ENCODE results near the gene ANKRD33B.
"Not testable (repeated sequence)": the region's sequence is repeated elsewhere in the genome, so short reads cannot be mapped to it uniquely, and the experiment has no call there.

The ANKRD33B gene

DNA sequence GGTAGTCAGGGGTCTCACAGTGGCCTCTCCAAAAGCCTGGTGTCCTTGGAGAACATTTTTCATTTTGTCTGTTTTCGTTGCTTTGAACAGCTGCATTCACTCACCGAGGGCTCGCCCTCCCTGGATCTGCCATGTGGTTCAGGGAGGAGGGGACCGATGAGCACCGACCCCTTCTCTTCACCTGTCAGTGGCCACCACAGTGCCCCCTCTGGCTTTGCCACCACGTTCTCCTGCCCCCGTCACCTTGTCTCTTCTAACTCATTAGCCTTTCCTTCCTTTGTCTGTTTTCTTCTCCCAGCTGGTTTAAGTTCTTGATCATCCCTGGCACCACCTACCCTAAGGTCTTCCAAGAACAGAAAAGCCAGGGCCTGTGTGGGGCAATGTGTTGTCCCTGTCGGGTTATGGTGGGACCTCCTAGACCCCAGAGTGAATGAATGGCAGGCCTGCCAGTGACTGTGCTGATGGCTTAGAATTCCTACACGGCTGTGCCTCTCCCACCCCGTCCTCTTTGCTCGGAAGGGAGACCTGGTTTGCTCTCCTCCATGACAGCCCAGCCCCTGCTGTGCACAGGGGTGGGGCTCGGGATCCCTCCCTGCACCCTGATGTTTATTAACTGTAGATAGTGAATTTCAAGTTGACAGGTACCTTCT lies 90.0 kb downstream of the ANKRD33B start:
- no peaks in the 10 kb centered on the region for H3K4me1 Mint-ChIP-seq
- no peak for DNase-seq
- H3K27ac Mint-ChIP-seq = no peak overlapping the region
- no peak overlapping the region for H3K4me3 Mint-ChIP-seq
- H3K27me3 Mint-ChIP-seq = no peaks in the 10 kb centered on the region
- H3K9me3 Mint-ChIP-seq = no peaks in the 10 kb centered on the region
- CTCF ChIA-PET = no interaction called here
- no peaks in the 10 kb centered on the region for H3K36me3 Mint-ChIP-seq

DNA sequence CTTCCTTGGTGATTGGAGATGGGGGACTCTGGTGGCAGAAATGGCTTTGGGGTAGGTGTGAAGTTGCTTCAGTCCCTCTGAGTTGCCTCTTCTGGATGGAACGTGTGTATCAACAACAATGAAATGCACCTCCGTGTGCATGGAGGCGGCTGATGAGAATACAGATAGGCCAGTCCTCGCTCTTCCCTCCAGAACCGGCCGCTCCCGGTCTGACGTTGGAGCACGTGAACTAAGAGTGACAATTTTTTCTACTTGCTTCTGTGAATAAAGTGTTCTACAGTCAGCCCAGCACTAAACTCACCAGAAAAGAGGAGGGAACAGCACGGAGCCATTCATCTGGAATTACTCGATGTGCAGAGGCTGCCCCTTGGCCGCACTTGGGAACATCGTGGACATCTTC lies 90.7 kb downstream of the ANKRD33B start:
- DNase-seq = no peak
- Mint-ChIP-seq H3K4me1 (no peaks in the 10 kb centered on the region), H3K36me3 (no peaks in the 10 kb centered on the region), H3K27me3 (no peaks in the 10 kb centered on the region), H3K27ac (no peak overlapping the region), H3K4me3 (no peak overlapping the region), H3K9me3 (no peaks in the 10 kb centered on the region)
- CTCF ChIA-PET = no interaction called here

DNA sequence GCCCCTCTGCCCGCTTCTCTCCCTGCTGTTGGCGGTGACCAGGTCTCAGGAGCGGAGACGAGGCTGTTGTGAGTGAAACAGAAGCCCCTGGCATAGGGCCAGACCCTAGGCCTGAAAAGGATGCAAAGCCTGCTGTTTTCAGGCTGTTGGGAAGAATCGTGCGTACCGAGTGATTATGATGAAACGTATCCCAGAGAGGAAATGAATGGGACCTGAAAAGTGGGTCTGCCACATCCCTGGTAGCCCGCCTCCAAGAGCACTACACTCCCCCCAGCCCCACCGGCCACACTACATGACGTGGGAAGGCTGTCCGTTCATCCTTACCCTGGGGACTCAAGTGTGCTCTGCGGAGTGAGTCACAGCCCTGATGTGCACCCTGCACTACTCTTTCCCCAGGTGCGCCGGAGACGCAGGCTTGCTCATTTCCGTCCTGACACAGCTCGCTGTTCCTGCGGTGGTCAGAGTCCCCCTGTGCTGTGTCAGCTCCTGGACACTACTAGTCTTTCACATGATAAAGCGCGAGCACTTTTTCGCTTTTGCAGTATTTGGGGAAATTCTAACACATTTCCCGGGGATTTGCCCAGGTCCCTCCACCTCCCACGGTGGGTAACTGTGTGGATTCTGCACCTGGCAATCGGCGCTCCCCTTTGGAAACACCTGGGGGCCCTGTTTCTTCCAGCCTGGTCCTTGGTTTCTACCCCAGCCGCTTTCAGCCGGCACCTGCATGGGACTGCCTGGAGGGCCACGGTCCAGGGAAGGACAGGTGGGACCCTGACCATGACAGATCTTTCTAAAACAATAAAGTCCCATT lies 91.5 kb downstream of the ANKRD33B start:
- no peak for DNase-seq
- Mint-ChIP-seq H3K9me3 (no peaks in the 10 kb centered on the region), H3K4me3 (no peak overlapping the region), H3K36me3 (no peaks in the 10 kb centered on the region), H3K27me3 (no peaks in the 10 kb centered on the region), H3K4me1 (no peaks in the 10 kb centered on the region), H3K27ac (no peak overlapping the region)
- CTCF ChIA-PET = no interaction called here

DNA sequence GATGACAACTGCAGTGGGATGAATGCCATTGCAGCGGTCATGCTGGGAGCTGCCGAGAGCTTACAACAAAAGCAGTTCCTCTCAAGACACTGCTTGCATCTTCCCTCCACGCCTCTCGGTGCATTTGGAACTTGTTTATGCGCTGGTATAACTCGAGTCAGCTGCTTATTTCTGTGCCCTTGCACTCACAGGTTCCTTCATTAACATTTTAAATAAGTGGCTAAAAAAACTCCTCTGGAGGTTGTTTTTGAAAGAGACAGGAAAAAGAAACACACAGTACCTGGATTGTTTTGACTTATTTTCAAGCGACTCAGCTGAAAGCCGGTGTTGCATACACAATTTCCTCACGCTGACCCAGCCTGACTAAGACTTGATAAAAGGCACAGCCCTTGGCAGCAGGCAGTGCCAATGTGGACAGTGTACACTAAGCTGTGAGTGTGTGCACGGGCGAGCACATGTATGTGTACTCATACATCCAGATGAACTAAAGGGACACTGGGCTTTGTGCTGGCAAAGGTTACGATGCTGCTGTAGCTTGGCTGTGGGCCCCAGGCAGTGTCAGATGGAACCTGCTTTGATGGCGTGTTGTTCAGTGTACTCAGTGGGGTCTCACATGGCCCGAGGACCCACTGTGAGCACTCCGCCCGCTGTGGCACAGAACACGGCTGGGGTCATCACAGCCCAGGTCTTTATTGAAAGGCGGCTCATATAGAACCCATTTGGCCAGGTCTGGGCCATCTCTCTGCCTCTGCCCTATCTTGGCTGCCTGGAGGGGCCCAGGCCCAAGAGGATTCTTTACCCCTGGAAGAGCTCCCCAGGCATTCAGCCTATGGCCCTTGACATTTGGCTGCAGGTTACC lies 92.3 kb downstream of the ANKRD33B start:
- CTCF ChIA-PET = no interaction called here
- Mint-ChIP-seq H3K36me3 (no peaks in the 10 kb centered on the region), H3K27ac (no peak overlapping the region)

DNA sequence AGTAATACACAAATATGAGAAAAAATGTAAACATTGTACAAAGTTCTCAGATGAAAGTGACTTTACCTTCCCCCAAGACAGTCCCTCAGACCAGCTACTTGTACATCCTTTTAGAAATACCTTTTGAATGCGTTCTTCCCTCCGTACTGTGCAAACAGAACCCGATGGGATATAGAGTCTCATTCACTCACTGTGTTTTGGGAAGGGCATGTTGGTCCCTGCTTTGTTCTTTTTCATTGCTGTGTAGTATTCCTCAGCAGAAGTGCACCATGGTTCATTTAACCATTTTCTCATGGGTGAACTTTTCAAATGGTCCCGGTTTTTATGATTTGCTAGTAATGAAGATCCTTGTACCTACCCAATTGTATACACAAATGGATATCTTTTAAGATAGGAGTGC lies 94.4 kb downstream of the ANKRD33B start:
- CTCF ChIA-PET = interaction anchor here (2.3 kb wide), 1 partner anchor 30 kb away, joined by 7 read pairs; no protein-coding TSS in a partner anchor
- Mint-ChIP-seq H3K4me1 (no peaks in the 10 kb centered on the region), H3K9me3 (no peaks in the 10 kb centered on the region), H3K4me3 (no peak overlapping the region), H3K27ac (no peak overlapping the region), H3K27me3 (peaks cover 4% of the 10 kb centered on the region), H3K36me3 (no peaks in the 10 kb centered on the region)
- no peak for DNase-seq

More for the DNA sequence above, 92.3 kb downstream of the ANKRD33B start:
- Mint-ChIP-seq H3K4me3 (no peak overlapping the region), H3K27me3 (no peaks in the 10 kb centered on the region), H3K4me1 (no peaks in the 10 kb centered on the region), H3K9me3 (no peaks in the 10 kb centered on the region)
- no peak for DNase-seq

DNA sequence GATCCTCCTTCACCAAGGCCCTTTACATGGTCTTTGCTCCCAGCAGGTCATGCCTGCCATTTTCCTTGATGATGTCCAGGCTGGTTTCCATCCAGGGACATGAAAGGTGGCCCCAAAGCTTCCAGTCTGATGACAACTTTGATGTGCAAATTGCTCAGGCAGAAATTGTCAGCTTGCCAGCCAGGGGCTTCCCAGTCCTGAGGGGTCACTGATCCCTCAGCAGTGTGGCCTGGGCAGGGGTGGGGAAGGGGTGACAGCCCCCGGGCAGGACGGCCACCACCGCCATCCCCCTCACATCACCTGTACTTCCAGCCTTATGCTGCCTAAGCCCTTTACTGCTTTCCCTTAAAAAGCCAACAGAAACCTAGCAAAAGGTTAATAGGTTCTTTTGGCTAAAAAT lies 96.3 kb downstream of the ANKRD33B start:
- H3K4me3 Mint-ChIP-seq = no peak overlapping the region
- DNase-seq = no peak
- peaks cover 4% of the 10 kb centered on the region for H3K27me3 Mint-ChIP-seq
- no peaks in the 10 kb centered on the region for H3K9me3 Mint-ChIP-seq
- H3K4me1 Mint-ChIP-seq = no peaks in the 10 kb centered on the region
- no peaks in the 10 kb centered on the region for H3K36me3 Mint-ChIP-seq
- no peak overlapping the region for H3K27ac Mint-ChIP-seq
- CTCF ChIA-PET = no interaction called here

DNA sequence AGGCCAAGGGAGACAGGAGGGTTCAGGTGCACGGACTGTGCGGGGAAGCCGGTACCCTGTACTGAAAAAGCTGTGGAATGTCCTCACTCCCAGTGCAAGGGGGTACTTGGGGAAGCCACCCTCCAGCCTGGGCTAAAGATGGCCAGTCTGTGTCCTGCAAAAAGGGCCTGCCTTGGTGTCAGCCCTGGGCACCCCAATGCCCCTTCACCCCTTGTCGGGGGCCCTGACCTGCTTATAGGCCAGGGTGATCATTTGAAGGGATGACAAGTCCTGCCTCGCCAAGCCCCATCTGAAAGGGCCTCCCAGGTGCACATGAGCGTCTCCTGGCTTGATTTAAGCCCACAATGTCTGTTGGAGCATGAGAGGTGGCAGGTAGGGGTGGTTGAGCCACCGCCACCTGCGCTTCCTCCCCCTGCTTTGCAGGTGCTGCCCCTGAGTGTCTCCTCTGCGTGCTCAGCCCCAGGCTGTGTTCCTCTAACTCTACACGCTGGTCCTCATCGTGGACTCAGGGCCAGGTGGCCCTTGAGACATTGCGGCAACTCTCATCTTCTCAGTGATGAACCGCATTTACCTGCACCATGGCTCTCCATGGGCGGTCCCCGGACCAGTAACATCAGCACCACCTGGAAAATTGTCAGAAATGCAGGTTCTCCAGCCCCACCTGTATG lies 97.0 kb downstream of the ANKRD33B start:
- no peak overlapping the region for H3K4me3 Mint-ChIP-seq
- no peak for DNase-seq
- no peak overlapping the region for H3K27ac Mint-ChIP-seq
- H3K4me1 Mint-ChIP-seq = no peaks in the 10 kb centered on the region
- CTCF ChIA-PET = no interaction called here
- H3K36me3 Mint-ChIP-seq = no peaks in the 10 kb centered on the region
- H3K27me3 Mint-ChIP-seq = peaks cover 4% of the 10 kb centered on the region
- H3K9me3 Mint-ChIP-seq = no peaks in the 10 kb centered on the region

DNA sequence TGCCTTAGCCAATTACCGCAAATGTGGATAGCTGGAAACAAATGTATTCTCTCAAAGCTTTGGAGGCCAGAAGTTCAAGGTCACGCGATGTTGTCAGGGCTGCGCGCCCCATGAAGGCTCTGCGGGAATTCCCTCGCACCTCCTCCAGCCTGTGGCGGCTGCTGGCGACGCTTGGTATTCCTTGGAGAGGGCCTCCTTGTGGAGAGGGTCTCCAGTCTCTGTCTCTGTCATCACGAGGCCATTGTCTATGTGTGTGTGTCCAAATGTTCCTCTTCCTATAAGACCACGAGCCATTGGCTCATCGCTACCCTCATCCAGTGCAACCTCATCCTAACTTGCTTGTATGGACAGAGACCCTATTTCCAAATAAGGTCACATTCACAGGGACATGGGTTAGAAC lies 97.5 kb downstream of the ANKRD33B start:
- Mint-ChIP-seq H3K27ac (no peak overlapping the region), H3K4me1 (no peaks in the 10 kb centered on the region), H3K4me3 (no peak overlapping the region), H3K27me3 (peaks cover 4% of the 10 kb centered on the region), H3K9me3 (no peaks in the 10 kb centered on the region), H3K36me3 (no peaks in the 10 kb centered on the region)
- DNase-seq = no peak
- CTCF ChIA-PET = no interaction called here

DNA sequence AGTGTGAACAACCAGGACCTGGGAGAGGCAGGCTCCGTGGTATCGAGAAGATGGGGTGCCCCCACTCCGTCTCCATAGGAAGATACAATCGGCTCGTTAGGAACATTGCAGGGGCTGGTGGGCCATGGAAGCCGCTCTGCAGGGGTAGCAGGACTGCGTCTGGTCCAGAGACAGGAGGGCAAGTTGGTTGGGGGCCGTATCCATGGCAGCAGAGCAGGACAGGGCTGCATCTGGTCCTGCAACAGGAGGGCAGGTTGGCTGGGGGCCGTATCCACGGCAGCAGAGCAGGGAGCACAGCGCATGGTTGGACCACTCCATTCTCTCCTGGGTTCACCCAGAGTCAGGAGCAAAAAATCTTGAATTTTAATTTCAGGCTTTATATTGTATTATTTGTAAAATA lies 98.2 kb downstream of the ANKRD33B start:
- no peak for DNase-seq

DNA sequence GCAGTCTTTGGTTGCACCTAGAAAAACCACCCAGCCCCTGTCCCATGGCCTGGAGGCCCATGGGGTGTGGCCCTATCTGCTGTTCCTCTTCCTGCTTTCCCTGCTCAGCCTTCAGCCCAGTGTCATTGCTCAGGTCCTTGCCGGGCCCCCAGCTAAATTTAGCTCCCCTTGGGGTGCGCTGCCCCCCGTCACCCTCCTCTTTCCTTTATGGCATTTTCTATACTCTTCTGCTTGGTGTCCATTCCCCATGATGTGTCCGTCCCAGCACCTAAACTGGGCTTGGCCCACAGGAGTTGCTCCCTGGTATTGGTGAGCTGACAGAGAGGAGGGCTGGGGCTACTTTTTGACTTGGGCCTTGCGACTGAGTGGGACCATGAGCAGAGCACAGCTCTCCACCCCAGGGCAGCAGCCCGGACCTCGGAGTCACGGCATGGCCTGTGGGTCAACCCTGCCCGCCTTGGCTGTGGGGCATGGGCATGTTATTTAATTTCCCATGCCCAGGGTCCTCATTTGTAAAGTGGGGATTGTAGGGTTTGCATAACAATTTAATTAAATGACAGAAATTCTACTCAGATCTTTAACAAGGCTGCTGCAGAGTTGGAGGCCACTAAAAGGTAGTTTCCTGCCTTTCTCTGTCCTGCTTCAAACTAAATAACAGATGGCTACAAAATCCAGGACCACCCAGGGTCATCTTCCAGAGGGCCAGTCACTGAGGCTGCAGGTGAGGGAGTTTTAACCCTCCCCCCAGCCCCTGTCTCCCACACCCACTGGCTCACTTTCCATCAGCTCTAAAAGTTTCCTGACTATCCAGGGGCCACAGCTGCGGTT lies 99.0 kb downstream of the ANKRD33B start:
- H3K9me3 Mint-ChIP-seq = no peaks in the 10 kb centered on the region
- DNase-seq = no peak
- CTCF ChIA-PET = no interaction called here
- no peak overlapping the region for H3K27ac Mint-ChIP-seq
- no peaks in the 10 kb centered on the region for H3K4me1 Mint-ChIP-seq
- H3K36me3 Mint-ChIP-seq = no peaks in the 10 kb centered on the region
- peaks cover 4% of the 10 kb centered on the region for H3K27me3 Mint-ChIP-seq
- no peak overlapping the region for H3K4me3 Mint-ChIP-seq

More for the DNA sequence above, 98.2 kb downstream of the ANKRD33B start:
- Mint-ChIP-seq H3K9me3 (no peaks in the 10 kb centered on the region), H3K27ac (no peak overlapping the region), H3K27me3 (peaks cover 4% of the 10 kb centered on the region), H3K4me3 (no peak overlapping the region), H3K36me3 (no peaks in the 10 kb centered on the region), H3K4me1 (no peaks in the 10 kb centered on the region)
- CTCF ChIA-PET = no interaction called here

DNA sequence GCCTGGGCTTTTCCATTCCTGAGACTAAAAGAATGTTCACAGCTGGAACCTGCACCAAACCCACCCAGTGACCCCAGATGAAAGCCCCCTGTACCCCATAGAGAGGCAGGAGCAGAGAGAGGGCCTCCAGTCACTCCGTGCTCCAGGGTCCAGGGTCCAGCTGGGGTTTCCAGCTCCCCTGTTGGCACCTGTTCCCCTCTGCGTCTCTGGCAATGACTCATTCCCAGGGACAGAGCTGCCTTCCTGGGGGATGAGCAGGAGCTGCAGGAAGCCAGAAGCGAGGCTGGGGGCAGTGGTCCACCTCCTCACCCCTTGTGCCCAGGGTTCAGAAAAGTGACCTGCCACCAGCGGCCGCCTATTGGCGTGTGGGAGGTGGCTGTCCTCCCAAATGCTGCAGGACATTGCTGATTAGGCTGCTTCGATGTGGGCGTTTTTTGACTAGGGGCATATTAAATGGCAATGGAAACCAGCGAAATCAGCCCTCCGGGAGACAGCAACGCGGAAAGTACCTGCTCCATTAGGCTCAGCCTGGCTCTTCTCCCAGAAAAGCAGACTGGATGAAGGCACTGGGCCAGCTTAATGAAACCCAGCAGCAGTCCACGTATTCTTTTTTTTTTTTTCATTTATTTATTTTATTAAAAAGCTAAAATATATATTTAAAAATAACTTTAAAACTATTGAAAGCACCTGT lies 99.8 kb downstream of the ANKRD33B start:
- DNase-seq = no peak
- Mint-ChIP-seq H3K27me3 (peaks cover 4% of the 10 kb centered on the region), H3K36me3 (no peaks in the 10 kb centered on the region), H3K4me3 (no peak overlapping the region), H3K4me1 (no peaks in the 10 kb centered on the region), H3K9me3 (no peaks in the 10 kb centered on the region), H3K27ac (no peak overlapping the region)
- CTCF ChIA-PET = no interaction called here

DNA sequence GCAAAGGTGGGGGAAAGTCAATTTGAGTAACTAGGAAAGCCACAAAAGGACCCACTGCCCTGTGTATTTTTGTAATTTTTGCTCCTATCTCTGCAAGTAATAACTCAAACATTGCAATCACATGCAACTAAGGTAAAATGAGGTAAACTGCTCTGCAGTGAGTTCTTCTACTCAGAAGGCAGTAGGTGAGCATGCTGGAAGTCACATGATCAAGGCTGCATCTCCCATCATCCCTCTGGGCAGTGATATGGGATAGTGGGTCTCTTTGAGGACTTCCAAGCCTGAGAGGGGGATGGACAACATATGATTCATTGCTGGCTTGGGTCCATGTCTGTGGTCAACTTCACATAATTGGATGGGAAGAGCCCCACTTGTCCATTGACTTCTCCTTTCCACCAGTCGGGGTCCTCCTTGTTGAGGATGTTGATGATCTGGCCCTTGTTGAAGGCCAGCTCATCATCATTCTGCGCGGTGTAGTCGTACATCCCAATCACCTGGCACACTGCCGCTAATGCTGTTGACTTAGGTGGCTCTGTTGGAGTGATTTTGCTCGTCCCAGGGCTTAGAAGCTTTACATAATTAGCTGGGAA lies 100.4 kb downstream of the ANKRD33B start:
- H3K4me3 Mint-ChIP-seq, H3K9me3 Mint-ChIP-seq, H3K4me1 Mint-ChIP-seq, CTCF ChIA-PET, H3K36me3 Mint-ChIP-seq, DNase-seq, H3K27ac Mint-ChIP-seq, H3K27me3 Mint-ChIP-seq: not testable (repeated sequence)

DNA sequence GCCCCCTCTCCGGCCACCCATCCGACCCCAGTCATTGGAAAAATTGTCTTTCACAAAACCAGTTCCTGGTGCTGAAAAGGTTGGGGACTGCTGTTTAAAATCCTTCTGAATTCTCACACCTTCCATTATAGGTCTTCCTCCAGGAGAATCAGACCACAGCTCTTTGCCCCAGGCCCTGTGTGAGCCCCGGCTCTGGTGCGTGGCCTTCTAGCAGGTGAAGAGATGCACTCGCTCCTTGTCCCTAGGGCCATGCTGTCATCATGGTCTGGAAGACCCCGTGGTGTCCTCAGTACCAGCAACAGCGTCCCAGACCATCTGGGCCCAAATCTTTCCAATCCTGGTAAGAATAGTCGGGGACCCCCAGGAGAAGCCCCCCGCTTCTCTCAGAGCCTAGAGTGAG lies 101.9 kb downstream of the ANKRD33B start:
- Mint-ChIP-seq H3K27ac (no peak overlapping the region), H3K4me3 (no peak overlapping the region), H3K27me3 (peaks cover 4% of the 10 kb centered on the region), H3K9me3 (no peaks in the 10 kb centered on the region), H3K36me3 (no peaks in the 10 kb centered on the region), H3K4me1 (no peaks in the 10 kb centered on the region)
- CTCF ChIA-PET = interaction anchor here (1.2 kb wide), 1 partner anchor 9 kb away, joined by 4 read pairs; no protein-coding TSS in a partner anchor
- no peak for DNase-seq

All from activated naive CD4-positive, alpha-beta T cell treated with anti-CD3 and anti-CD28 coated beads, Interleukin-2, amount 10 ng/mL, durations not matched to agents 7 days and 5 days (primary cell).